PC-9 (cell line): ENCODE measurements around the gene OAS2.

ENCODE experiments used
- EZH2 ChIP-seq: fragments of 200-600 bp; sonication (generic); IDR thresholded peaks from 2 replicates; pipeline ENCODE4 v1.8.0; 2017; ENCODE audit warnings: antibody characterized with exemption, low read depth
- TF ChIP-seq, protein P1 (sequence below): fragments of 200-600 bp; sonication (generic); conservative IDR thresholded peaks from 2 replicates; pipeline ENCODE4 v1.6.1; 2017; ENCODE audit warnings: mixed run types, antibody characterized with exemption, mild to moderate bottlenecking, moderate library complexity

DNA sequence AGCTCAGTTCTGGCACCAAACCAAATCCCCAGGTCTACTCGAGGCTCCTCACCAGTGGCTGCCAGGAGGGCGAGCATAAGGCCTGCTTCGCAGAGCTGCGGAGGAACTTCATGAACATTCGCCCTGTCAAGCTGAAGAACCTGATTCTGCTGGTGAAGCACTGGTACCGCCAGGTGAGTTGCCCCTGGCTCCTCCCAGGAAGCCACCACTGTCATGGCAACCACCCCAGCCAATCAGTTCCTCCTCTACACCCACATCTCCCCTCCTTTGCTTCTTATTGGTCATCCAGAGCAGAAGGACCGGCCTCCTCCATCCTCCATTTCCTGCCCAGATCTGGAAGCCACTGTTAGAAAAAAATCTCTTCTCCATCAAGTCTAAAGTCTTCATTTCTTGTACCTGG is 17.2 kb upstream of the OAS2 start:
- TF ChIP-seq, protein P1, sequence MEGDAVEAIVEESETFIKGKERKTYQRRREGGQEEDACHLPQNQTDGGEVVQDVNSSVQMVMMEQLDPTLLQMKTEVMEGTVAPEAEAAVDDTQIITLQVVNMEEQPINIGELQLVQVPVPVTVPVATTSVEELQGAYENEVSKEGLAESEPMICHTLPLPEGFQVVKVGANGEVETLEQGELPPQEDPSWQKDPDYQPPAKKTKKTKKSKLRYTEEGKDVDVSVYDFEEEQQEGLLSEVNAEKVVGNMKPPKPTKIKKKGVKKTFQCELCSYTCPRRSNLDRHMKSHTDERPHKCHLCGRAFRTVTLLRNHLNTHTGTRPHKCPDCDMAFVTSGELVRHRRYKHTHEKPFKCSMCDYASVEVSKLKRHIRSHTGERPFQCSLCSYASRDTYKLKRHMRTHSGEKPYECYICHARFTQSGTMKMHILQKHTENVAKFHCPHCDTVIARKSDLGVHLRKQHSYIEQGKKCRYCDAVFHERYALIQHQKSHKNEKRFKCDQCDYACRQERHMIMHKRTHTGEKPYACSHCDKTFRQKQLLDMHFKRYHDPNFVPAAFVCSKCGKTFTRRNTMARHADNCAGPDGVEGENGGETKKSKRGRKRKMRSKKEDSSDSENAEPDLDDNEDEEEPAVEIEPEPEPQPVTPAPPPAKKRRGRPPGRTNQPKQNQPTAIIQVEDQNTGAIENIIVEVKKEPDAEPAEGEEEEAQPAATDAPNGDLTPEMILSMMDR = no peak
- no peak for TF ChIP-seq EZH2
